Glutamatergic neuron (in vitro differentiated cells): ENCODE data around the gene TCERG1. TPM values are rescaled to one million over a fixed set of nuclear protein-coding genes. Genes with fewer than 3 reads are reported as not detected.

Experiments used
- DNase-seq: peaks from one replicate; pipeline ENCODE4 v3.0.0; 2022
- H3K27ac Mint-ChIP-seq: one replicate; pipeline ENCODE4 v1.8.0; 2020; ENCODE audit warnings: mild to moderate bottlenecking, mixed read lengths, inconsistent platforms; ENCODE audit not compliant: unreplicated experiment
- H3K27me3 Mint-ChIP-seq: one replicate; pipeline ENCODE4 v1.8.0; 2020; ENCODE audit warnings: mild to moderate bottlenecking, moderate library complexity, mixed read lengths, inconsistent platforms; ENCODE audit not compliant: unreplicated experiment
- H3K36me3 Mint-ChIP-seq: one replicate; pipeline ENCODE4 v1.8.0; 2020; ENCODE audit warnings: mild to moderate bottlenecking, mixed read lengths, inconsistent platforms; ENCODE audit not compliant: unreplicated experiment
- H3K4me1 Mint-ChIP-seq: one replicate; pipeline ENCODE4 v1.8.0; 2020; ENCODE audit warnings: mild to moderate bottlenecking, low read depth, mixed read lengths, inconsistent platforms; ENCODE audit not compliant: unreplicated experiment
- H3K4me3 Mint-ChIP-seq: one replicate; pipeline ENCODE4 v1.8.0; 2020; ENCODE audit warnings: mild to moderate bottlenecking, mixed read lengths, inconsistent platforms; ENCODE audit not compliant: unreplicated experiment
- H3K9me3 Mint-ChIP-seq: one replicate; pipeline ENCODE4 v1.8.0; 2020; ENCODE audit warnings: mild to moderate bottlenecking, moderate library complexity, mixed read lengths, inconsistent platforms; ENCODE audit not compliant: unreplicated experiment
- total RNA-seq: library from RNA; stranded (reverse); fragmentation: NEBNext Ultra II Directional; extraction: Animal tissue kit (Norgen Biotek cat#: 25700); gene quantifications from one replicate; pipeline ENCODE4 v1.2.1, GENCODE V29; 2021; ENCODE audit not compliant: unreplicated experiment
- TF ChIP-seq, protein P1 (sequence below): fragments of 200-600 bp; sonication (generic); IDR thresholded peaks from one replicate; pipeline ENCODE4 v1.5.0; 2021; ENCODE audit not compliant: partially characterized antibody, unreplicated experiment

The TCERG1 gene
- total RNA-seq, 1 donor from 2014 or later: 122 TPM

DNA sequence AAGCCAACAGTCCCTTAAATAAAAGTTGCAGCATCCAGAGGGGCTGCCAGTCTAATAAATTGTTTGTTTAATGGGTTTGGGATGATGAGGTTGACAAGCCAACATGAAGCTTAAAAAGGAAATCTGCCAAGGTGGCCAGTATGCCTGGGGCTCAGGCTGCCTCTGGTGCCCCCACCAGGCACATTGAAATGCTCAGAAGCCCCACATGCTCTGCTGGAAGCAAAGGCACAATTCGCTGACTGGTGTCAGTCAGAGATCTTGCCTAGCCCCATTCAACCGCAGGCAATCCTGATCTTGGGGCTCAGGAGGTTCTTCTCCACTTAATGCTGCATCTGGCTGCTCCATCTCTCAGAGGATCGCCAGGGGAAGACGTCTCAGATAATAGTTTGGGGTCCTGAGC, 44.2 kb upstream of the TCERG1 start:
- Mint-ChIP-seq H3K27ac (no peak overlapping the region), H3K9me3 (peaks cover 8% of the 10 kb centered on the region)

GRCh38 chr5:146409054-146409671, 38.0 kb upstream of the TCERG1 start:
- DNase-seq: no peak
- Mint-ChIP-seq H3K9me3 (no peaks in the 10 kb centered on the region), H3K36me3 (no peaks in the 10 kb centered on the region), H3K4me3 (peak overlapping the region; percentile 63), H3K4me1 (peaks cover 37% of the 10 kb centered on the region), H3K27me3 (no peaks in the 10 kb centered on the region), H3K27ac (peak overlapping the region; percentile 92)
- TF ChIP-seq, protein P1, sequence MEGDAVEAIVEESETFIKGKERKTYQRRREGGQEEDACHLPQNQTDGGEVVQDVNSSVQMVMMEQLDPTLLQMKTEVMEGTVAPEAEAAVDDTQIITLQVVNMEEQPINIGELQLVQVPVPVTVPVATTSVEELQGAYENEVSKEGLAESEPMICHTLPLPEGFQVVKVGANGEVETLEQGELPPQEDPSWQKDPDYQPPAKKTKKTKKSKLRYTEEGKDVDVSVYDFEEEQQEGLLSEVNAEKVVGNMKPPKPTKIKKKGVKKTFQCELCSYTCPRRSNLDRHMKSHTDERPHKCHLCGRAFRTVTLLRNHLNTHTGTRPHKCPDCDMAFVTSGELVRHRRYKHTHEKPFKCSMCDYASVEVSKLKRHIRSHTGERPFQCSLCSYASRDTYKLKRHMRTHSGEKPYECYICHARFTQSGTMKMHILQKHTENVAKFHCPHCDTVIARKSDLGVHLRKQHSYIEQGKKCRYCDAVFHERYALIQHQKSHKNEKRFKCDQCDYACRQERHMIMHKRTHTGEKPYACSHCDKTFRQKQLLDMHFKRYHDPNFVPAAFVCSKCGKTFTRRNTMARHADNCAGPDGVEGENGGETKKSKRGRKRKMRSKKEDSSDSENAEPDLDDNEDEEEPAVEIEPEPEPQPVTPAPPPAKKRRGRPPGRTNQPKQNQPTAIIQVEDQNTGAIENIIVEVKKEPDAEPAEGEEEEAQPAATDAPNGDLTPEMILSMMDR: no peak

More for the DNA sequence above, 44.2 kb upstream of the TCERG1 start:
- H3K36me3 Mint-ChIP-seq: no peaks in the 10 kb centered on the region
- H3K27me3 Mint-ChIP-seq: peaks cover 10% of the 10 kb centered on the region
- H3K4me3 Mint-ChIP-seq: no peak overlapping the region
- DNase-seq: no peak
- H3K4me1 Mint-ChIP-seq: peaks cover 44% of the 10 kb centered on the region
- TF ChIP-seq, protein P1: no peak

DNA sequence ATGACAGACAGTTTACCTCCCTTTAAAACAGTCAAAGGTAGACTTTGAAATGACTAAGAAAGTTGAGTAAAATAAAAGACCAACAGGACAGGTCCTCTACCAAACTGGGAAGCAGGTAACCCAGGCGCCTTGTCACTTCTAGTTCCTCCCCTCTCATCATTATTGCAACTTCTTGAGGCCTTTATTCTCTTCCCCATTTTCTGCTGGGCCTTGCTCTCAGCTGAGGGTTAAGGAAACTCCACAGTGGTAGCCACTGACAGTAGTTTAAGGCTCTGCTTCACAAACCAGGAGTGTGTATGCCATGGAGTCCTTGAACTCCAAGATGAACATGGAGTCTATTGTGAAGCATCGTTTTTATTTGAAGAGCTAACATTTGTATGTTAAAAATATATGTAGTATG, 36.9 kb upstream of the TCERG1 start:
- no peaks in the 10 kb centered on the region for H3K9me3 Mint-ChIP-seq
- peaks cover 37% of the 10 kb centered on the region for H3K4me1 Mint-ChIP-seq
- peak overlapping the region; percentile 43 for H3K4me3 Mint-ChIP-seq
- TF ChIP-seq, protein P1: no peak
- DNase-seq: no peak
- H3K36me3 Mint-ChIP-seq: no peaks in the 10 kb centered on the region
- H3K27ac Mint-ChIP-seq: peak overlapping the region; percentile 92
- no peaks in the 10 kb centered on the region for H3K27me3 Mint-ChIP-seq

DNA sequence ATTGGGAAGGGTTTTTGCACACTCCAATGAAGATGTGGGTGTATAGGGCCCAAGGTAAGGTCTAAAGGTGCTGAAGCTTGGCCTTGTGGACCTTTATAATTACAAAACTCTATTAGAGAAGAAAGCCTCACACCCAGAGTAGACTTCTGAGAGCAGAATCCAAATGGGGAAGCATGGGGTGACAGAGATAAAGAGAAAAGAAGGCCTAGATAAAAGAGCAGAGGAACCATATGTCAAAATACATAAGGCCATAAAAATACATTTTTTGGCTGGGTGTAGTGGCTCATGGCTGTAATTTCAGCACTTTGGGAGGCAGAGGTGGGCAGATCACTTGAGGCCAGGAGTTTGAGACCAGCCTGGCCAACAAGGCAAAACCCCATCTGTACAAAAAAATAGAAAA, 27.4 kb upstream of the TCERG1 start:
- H3K27me3 Mint-ChIP-seq: no peaks in the 10 kb centered on the region
- DNase-seq: no peak
- no peaks in the 10 kb centered on the region for H3K9me3 Mint-ChIP-seq
- H3K4me1 Mint-ChIP-seq: no peaks in the 10 kb centered on the region
- no peak overlapping the region for H3K27ac Mint-ChIP-seq
- no peak overlapping the region for H3K4me3 Mint-ChIP-seq
- TF ChIP-seq, protein P1: no peak
- no peaks in the 10 kb centered on the region for H3K36me3 Mint-ChIP-seq

DNA sequence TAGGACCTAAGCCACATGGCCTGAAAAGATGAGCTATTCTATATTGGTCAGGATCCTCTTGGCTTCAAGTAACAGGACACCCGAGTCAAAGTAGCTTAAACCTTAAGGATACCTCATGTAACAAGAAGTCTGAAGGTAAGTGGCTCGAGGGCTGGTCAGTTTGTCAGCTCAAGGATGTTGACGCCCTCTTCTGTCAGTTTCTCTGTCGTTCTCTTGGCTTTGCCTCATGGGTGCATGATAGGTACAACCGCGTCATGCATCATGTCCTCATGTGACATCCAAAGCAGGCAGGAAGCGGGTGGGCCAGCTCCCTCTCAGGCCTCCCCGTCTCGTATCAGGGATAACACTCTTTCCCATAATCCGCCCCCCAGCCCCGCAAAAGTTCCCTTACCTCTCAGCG, 22.1 kb upstream of the TCERG1 start:
- H3K27me3 Mint-ChIP-seq: peaks cover 3% of the 10 kb centered on the region
- H3K27ac Mint-ChIP-seq: no peak overlapping the region
- H3K9me3 Mint-ChIP-seq: peaks cover 1% of the 10 kb centered on the region
- no peak for DNase-seq
- TF ChIP-seq, protein P1: no peak
- H3K36me3 Mint-ChIP-seq: no peaks in the 10 kb centered on the region
- no peak overlapping the region for H3K4me3 Mint-ChIP-seq
- H3K4me1 Mint-ChIP-seq: peaks cover 16% of the 10 kb centered on the region
